SK-N-SH (cell line): ENCODE data around the gene COX6A1.

Source experiments
- MXI1 ChIP-seq: IDR thresholded peaks from 2 replicates; pipeline ENCODE4 v1.6.1; 2012; ENCODE audit warnings: mild to moderate bottlenecking, low read depth, low read length, improper control_type of control experiment
- TF ChIP-seq, protein P1 (sequence below): IDR thresholded peaks from 2 replicates; pipeline ENCODE4 v1.4.0; 2012; ENCODE audit warnings: low read depth, borderline replicate concordance
- TF ChIP-seq, protein P2 (sequence below): fragments of 200-600 bp; sonication (generic); IDR thresholded peaks from 2 replicates; pipeline ENCODE4 v1.6.1; 2017; ENCODE audit warnings: antibody characterized with exemption, mild to moderate bottlenecking, moderate library complexity
- TF ChIP-seq, protein P3 (sequence below): IDR thresholded peaks from 2 replicates; pipeline ENCODE4 v1.4.0; 2012; ENCODE audit warnings: low read depth

DNA sequence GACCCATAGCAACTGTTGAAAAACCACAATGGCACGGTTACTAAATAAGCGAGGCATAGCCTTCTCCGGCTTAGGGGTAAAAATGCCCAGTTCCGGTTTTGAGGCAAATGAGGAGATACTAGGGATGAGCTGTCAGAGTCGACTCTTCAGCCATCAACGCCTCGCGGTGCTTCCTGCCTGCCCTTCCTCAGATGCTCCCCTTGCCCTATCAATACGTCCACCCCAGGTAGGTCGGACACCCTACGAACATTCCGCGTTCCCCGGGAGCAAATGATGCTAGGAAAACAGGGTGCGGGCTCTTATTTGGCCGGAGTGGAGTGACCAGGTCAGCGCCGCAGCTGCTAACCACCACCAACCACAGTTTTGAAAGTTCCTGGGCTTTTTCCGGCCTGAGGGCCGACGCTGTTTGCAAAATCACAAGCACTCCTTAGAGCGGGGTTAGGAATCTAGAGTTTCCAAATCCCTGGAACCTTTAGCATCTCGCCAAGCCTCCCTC, 30.5 kb downstream of the COX6A1 start:
- no peak; the same call in none of the 2 replicates for TF ChIP-seq MXI1
- TF ChIP-seq, protein P1, sequence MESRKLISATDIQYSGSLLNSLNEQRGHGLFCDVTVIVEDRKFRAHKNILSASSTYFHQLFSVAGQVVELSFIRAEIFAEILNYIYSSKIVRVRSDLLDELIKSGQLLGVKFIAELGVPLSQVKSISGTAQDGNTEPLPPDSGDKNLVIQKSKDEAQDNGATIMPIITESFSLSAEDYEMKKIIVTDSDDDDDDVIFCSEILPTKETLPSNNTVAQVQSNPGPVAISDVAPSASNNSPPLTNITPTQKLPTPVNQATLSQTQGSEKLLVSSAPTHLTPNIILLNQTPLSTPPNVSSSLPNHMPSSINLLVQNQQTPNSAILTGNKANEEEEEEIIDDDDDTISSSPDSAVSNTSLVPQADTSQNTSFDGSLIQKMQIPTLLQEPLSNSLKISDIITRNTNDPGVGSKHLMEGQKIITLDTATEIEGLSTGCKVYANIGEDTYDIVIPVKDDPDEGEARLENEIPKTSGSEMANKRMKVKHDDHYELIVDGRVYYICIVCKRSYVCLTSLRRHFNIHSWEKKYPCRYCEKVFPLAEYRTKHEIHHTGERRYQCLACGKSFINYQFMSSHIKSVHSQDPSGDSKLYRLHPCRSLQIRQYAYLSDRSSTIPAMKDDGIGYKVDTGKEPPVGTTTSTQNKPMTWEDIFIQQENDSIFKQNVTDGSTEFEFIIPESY = no peak
- TF ChIP-seq, protein P2, sequence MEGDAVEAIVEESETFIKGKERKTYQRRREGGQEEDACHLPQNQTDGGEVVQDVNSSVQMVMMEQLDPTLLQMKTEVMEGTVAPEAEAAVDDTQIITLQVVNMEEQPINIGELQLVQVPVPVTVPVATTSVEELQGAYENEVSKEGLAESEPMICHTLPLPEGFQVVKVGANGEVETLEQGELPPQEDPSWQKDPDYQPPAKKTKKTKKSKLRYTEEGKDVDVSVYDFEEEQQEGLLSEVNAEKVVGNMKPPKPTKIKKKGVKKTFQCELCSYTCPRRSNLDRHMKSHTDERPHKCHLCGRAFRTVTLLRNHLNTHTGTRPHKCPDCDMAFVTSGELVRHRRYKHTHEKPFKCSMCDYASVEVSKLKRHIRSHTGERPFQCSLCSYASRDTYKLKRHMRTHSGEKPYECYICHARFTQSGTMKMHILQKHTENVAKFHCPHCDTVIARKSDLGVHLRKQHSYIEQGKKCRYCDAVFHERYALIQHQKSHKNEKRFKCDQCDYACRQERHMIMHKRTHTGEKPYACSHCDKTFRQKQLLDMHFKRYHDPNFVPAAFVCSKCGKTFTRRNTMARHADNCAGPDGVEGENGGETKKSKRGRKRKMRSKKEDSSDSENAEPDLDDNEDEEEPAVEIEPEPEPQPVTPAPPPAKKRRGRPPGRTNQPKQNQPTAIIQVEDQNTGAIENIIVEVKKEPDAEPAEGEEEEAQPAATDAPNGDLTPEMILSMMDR = no peak
- TF ChIP-seq, protein P3, sequence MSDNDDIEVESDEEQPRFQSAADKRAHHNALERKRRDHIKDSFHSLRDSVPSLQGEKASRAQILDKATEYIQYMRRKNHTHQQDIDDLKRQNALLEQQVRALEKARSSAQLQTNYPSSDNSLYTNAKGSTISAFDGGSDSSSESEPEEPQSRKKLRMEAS = 0 out of 2 replicates have a peak, but pooled peaks have one; percentile 10
